MM.1S (cell line): Measurements from ENCODE around the gene NINJ2.

ENCODE experiments used
- CTCF ChIP-seq: fragments of 300-600 bp; sonication (generic); IDR thresholded peaks from 2 replicates; pipeline ENCODE4 v1.5.1; 2016; ENCODE audit warnings: antibody characterized with exemption, low read length, mixed read lengths
- EZH2 ChIP-seq: fragments of 300-600 bp; sonication (generic); optimal IDR thresholded peaks from 2 replicates; pipeline ENCODE3; 2017; ENCODE audit warnings: low read depth, mild to moderate bottlenecking, antibody characterized with exemption, low read length, mixed read lengths
- EZH2phosphoT487 ChIP-seq: fragments of 300-600 bp; sonication (generic); IDR thresholded peaks from 2 replicates; pipeline ENCODE4 v1.6.1; 2018; ENCODE audit warnings: antibody characterized with exemption, low read length

GRCh38 chr12:554001-554285, 109.3 kb downstream of the NINJ2 start:
- TF ChIP-seq CTCF = no peak
- TF ChIP-seq EZH2 = no peak
- TF ChIP-seq EZH2phosphoT487 = no peak
